RWPE2 (cell line): ENCODE data around the gene SLC6A3.

ENCODE experiments used
- ATAC-seq: fragments of 200-7000 bp; cut with Tn5 transposase; 3 replicates; pipeline ENCODE4 v1.9.1; 2021; ENCODE audit warnings: low read depth
- DNase-seq: peaks from one replicate; pipeline ENCODE4 v3.0.0-alpha.2; 2020; ENCODE audit warnings: low spot score
- H3K27ac ChIP-seq: fragments of 450-650 bp; 2 replicates; pipeline ENCODE4 v1.5.1; 2017; ENCODE audit warnings: mild to moderate bottlenecking; ENCODE audit not compliant: poor library complexity, severe bottlenecking
- H3K27me3 ChIP-seq: fragments of 250-450 bp; sonication (Bioruptor Pico); 2 replicates; pipeline ENCODE4 v1.5.1; 2021; ENCODE audit warnings: mild to moderate bottlenecking, moderate library complexity; ENCODE audit not compliant: insufficient read depth, poor library complexity, severe bottlenecking
- H3K36me3 ChIP-seq: fragments of 250-450 bp; sonication (Bioruptor Pico); 2 replicates; pipeline ENCODE4 v1.5.1; 2020; ENCODE audit warnings: low read depth, mild to moderate bottlenecking, moderate library complexity
- H3K4me1 ChIP-seq: fragments of 250-450 bp; sonication (Bioruptor Pico); 2 replicates; pipeline ENCODE4 v1.5.1; 2021; ENCODE audit warnings: mild to moderate bottlenecking, moderate library complexity; ENCODE audit not compliant: insufficient read depth, poor library complexity, severe bottlenecking
- H3K4me3 ChIP-seq: fragments of 250-450 bp; sonication (Bioruptor Pico); 2 replicates; pipeline ENCODE4 v1.5.1; 2021; ENCODE audit warnings: mild to moderate bottlenecking, moderate library complexity; ENCODE audit not compliant: severe bottlenecking
- H3K9me3 ChIP-seq: fragments of 250-450 bp; sonication (Bioruptor Pico); 2 replicates; pipeline ENCODE4 v1.5.1; 2021; ENCODE audit warnings: mild to moderate bottlenecking, moderate library complexity; ENCODE audit not compliant: severe bottlenecking
- CTCF ChIP-seq: fragments of 450-650 bp; IDR thresholded peaks from one replicate; pipeline ENCODE4 v1.5.1; 2017; ENCODE audit warnings: mild to moderate bottlenecking, moderate library complexity; ENCODE audit not compliant: poor library complexity, severe bottlenecking

The SLC6A3 gene

GRCh38 chr5:1484730-1485578, 39.7 kb upstream of the SLC6A3 start:
- no peaks in the 10 kb centered on the region for H3K9me3 ChIP-seq
- no peak for DNase-seq
- peaks cover 74% of the 10 kb centered on the region for H3K36me3 ChIP-seq
- H3K4me3 ChIP-seq: no peak overlapping the region
- ATAC-seq: no peak
- H3K27ac ChIP-seq: no peak overlapping the region
- no peak for TF ChIP-seq CTCF
- H3K4me1 ChIP-seq: no peaks in the 10 kb centered on the region
- no peaks in the 10 kb centered on the region for H3K27me3 ChIP-seq

- ATAC-seq: no peak
- Histone ChIP-seq H3K27me3 (no peaks in the 10 kb centered on the region), H3K4me1 (no peaks in the 10 kb centered on the region), H3K9me3 (no peaks in the 10 kb centered on the region), H3K36me3 (peaks cover 74% of the 10 kb centered on the region), H3K4me3 (no peak overlapping the region), H3K27ac (no peak overlapping the region)
- TF ChIP-seq CTCF: no peak
- no peak for DNase-seq
Observed at GRCh38 chr5:1483856-1484729, 38.9 kb upstream of the SLC6A3 start.

GRCh38 chr5:1483064-1483463, 37.8 kb upstream of the SLC6A3 start:
- Histone ChIP-seq H3K4me1 (no peaks in the 10 kb centered on the region), H3K27ac (no peak overlapping the region), H3K4me3 (no peak overlapping the region), H3K27me3 (no peaks in the 10 kb centered on the region), H3K36me3 (peaks cover 74% of the 10 kb centered on the region), H3K9me3 (no peaks in the 10 kb centered on the region)
- DNase-seq: no peak
- TF ChIP-seq CTCF: no peak
- ATAC-seq: no peak

GRCh38 chr5:1481959-1482331, 36.7 kb upstream of the SLC6A3 start:
- ATAC-seq (no peak), DNase-seq (no peak)
- no peak overlapping the region for H3K4me3 ChIP-seq
- no peaks in the 10 kb centered on the region for H3K9me3 ChIP-seq
- no peaks in the 10 kb centered on the region for H3K27me3 ChIP-seq
- H3K36me3 ChIP-seq: peaks cover 69% of the 10 kb centered on the region
- no peak overlapping the region for H3K27ac ChIP-seq
- no peaks in the 10 kb centered on the region for H3K4me1 ChIP-seq
- TF ChIP-seq CTCF: no peak
